ENCODE measurements around the gene TBC1D5.

TBC1D5 gene

DNA sequence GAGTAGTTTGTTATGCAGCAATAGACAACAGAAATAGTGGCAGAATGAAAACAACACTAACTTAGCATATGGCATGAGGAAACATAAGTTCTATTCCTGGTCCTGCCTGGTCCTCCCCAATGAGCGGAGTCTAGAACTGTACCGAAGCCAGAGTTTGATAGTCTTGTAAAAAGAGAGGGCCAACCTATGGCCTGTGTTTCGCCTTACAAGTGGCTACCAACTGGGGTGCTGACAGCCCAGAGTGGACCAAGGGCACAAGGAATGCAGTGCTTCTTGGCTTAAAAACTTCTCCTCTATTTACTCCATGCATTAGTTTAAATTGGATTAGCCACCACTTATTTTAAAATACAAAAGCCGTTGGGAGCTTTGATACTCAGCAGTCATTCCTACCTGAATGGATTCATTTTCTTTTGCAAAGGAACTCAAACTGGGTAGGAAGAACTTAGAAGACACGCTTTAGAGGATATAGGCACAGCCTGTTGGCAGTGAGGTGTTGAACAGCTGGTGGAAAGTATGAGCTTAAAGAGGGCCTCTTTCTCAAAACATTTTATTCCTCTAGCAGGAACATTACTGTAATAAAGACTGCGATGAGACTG is 554.7 kb downstream of the TBC1D5 start:
- DNase-seq (ENCODE audit: low read depth) = no peak
- TF ChIP-seq, protein P1, sequence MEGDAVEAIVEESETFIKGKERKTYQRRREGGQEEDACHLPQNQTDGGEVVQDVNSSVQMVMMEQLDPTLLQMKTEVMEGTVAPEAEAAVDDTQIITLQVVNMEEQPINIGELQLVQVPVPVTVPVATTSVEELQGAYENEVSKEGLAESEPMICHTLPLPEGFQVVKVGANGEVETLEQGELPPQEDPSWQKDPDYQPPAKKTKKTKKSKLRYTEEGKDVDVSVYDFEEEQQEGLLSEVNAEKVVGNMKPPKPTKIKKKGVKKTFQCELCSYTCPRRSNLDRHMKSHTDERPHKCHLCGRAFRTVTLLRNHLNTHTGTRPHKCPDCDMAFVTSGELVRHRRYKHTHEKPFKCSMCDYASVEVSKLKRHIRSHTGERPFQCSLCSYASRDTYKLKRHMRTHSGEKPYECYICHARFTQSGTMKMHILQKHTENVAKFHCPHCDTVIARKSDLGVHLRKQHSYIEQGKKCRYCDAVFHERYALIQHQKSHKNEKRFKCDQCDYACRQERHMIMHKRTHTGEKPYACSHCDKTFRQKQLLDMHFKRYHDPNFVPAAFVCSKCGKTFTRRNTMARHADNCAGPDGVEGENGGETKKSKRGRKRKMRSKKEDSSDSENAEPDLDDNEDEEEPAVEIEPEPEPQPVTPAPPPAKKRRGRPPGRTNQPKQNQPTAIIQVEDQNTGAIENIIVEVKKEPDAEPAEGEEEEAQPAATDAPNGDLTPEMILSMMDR (IDR thresholded peaks at IDR 0.05; ENCODE audit: control insufficient read depth, insufficient read depth, low read depth, low read length, missing control alignments) = no peak
- no peak overlapping the region for H3K4me3 ChIP-seq (ENCODE audit: control insufficient read depth, low read depth, low read length)

DNA sequence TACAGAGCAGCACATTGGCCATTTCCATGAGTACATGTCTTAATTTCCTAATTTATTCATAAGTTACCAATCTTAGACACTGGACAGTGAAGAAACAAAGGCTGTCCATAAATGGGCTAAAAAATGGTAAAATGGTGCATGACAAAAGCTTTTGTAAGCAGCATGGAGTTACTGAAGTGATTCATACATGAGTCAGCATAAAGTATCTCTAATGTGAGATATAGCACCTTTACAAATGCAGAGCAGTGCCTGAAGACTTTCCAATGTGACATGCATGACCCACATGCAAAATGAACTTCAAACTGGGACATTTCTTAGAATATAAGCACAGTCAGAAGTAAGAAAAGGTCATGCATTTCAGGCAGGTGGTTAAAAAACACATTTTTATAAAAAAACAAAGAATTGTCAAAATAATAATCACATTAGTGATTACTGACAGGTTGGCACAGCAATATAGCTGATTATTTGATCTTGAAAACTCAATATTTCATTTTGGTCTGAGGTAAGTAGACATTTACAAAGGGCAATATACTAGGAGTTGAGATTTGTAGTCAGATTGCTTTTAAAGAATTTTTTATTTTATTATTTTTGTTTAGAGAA is 558.4 kb downstream of the TBC1D5 start:
- TF ChIP-seq, protein P1 (IDR thresholded peaks at IDR 0.05; ENCODE audit: control insufficient read depth, insufficient read depth, low read depth, low read length, missing control alignments) = no peak
- H3K4me3 ChIP-seq (ENCODE audit: control insufficient read depth, low read depth, low read length) = no peak overlapping the region
- DNase-seq (ENCODE audit: low read depth) = peak; percentile 16

DNA sequence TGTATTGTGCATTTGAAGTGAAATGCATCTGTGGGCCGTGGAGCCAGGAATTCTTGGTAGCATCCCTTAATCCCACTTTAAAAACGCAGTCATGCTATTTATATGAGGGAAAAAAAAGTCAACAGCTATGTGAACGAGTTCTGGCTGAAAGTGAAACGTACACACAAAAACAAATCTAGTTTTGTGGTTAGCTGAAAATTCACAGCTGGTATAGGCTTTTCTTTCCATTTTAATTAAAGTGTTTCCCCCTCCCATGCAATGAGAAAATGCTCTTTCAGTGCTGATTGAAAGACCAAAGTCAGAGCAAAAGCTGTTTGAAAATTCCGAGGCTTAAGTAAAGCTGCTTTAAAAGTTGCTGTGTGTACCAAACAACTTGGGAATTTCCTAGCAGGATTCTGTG is 560.3 kb downstream of the TBC1D5 start:
- DNase-seq (ENCODE audit: low read depth) = no peak
- no peak overlapping the region for H3K4me3 ChIP-seq (ENCODE audit: control insufficient read depth, low read depth, low read length)
- TF ChIP-seq, protein P1 (IDR thresholded peaks at IDR 0.05; ENCODE audit: control insufficient read depth, insufficient read depth, low read depth, low read length, missing control alignments) = no peak

DNA sequence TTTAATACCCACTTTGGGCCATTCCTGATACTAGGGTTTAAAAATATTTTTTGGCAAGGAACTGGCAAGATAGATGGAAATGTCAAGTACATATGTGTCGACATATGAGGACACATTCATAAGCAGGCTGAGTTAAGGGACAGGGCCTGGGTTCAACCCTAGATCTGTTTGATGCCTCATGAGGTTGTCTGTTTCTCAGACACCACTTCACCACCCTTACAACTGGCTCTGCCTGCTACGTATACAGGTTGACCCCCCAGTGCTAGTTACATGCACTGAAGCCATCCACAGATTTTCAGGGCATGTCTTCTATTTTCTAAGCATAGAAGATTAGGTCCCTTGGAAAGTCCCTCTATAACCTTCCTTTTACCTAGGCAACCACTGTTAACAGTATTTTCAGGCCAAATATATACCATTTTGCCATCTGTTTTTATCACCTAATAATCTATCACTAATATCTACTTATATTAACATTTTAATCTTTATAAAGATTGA is 561.0 kb downstream of the TBC1D5 start:
- TF ChIP-seq, protein P1 (IDR thresholded peaks at IDR 0.05; ENCODE audit: control insufficient read depth, insufficient read depth, low read depth, low read length, missing control alignments) = no peak
- DNase-seq (ENCODE audit: low read depth) = no peak
- H3K4me3 ChIP-seq (ENCODE audit: control insufficient read depth, low read depth, low read length) = no peak overlapping the region

DNA sequence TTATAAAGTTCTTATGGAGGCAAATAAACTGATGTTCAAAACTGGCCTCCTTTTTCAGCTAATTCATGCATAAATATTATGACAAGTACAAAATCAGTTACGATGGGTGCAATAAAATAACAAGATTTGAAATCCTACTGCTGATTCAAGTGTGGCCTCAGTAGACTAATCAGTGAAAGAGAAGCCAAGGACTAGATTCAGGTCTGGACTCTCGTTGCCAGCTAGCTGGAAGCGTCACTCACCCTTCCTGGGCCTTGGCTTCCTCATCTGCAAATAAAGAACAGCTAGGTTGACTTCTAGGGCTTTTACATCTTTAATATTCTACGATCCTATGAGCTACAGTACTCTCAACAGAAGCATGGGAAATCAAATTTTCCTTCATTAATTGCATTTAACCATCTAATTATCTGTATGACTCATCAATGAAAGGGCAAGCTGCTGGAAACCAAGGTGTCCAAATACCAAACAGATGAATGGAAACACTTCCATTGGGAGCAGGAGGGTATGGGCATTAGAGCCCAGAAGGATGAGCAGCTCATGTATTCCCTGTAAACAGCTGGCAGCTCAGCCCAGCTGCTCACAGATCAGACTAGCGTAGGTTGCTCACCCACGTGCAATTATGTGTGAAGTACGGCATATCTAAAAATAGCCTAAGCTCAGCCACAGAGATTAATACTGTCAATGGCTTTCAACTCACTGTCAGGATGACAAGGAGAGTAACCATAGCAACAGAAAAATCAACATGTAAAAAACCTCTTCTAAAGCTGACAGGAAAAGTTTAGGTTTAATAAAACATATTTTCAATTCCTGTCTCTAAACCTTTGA is 562.8 kb downstream of the TBC1D5 start:
- no peak overlapping the region for H3K4me3 ChIP-seq (ENCODE audit: control insufficient read depth, low read depth, low read length)
- DNase-seq (ENCODE audit: low read depth) = no peak

DNA sequence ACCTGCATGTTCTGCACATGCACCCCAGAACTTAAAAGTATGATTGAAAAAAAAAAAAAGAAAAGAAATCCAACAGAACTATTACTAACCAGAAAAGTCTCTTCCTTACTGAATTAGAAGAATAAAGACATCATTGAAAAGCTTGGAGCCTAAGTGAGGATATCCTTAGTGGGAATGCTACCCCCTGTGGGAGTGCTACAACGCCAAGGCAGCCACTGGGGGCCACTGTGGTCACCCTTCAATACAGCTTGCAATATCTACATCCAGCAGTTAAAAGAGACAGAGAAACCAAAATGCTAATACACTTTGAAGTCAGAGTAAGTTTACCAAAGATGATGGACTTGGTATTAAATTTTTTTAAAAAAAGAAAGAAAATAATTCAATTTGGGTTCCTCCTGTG is 565.7 kb downstream of the TBC1D5 start:
- TF ChIP-seq, protein P1 (IDR thresholded peaks at IDR 0.05; ENCODE audit: control insufficient read depth, insufficient read depth, low read depth, low read length, missing control alignments) = no peak
- no peak overlapping the region for H3K4me3 ChIP-seq (ENCODE audit: control insufficient read depth, low read depth, low read length)
- no peak for DNase-seq (ENCODE audit: low read depth)

More for the DNA sequence above, 562.8 kb downstream of the TBC1D5 start:
- TF ChIP-seq, protein P1 (IDR thresholded peaks at IDR 0.05; ENCODE audit: control insufficient read depth, insufficient read depth, low read depth, low read length, missing control alignments) = no peak

All from AG09309 (cell line).